Measurements from ENCODE around the gene KLHDC3.

The KLHDC3 gene

DNA sequence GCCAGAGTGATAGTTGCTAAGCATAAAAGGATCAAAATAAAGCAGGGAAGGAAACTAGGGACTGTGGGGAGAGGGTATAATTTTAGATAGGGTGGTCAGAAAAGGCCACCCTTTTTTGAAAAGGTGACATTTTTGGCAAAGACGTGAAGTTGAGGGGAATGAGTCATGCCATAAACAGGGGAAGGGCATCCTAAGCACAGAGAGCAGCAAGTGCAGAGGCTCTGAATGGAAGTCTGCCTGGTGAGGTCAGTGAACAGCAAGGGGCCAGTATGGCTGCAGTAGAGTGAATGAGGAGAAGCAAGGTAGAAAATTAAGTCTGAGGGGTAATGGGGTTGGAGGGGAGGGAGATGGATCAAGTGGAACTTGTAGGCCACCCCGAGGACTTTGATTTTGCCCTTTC is 47.8 kb downstream of the KLHDC3 start:
- H3K4me3 ChIP-seq (ENCODE audit: low read depth, low read length) = no peak overlapping the region
- TF ChIP-seq, protein P1, sequence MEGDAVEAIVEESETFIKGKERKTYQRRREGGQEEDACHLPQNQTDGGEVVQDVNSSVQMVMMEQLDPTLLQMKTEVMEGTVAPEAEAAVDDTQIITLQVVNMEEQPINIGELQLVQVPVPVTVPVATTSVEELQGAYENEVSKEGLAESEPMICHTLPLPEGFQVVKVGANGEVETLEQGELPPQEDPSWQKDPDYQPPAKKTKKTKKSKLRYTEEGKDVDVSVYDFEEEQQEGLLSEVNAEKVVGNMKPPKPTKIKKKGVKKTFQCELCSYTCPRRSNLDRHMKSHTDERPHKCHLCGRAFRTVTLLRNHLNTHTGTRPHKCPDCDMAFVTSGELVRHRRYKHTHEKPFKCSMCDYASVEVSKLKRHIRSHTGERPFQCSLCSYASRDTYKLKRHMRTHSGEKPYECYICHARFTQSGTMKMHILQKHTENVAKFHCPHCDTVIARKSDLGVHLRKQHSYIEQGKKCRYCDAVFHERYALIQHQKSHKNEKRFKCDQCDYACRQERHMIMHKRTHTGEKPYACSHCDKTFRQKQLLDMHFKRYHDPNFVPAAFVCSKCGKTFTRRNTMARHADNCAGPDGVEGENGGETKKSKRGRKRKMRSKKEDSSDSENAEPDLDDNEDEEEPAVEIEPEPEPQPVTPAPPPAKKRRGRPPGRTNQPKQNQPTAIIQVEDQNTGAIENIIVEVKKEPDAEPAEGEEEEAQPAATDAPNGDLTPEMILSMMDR (IDR thresholded peaks at IDR 0.05; ENCODE audit: borderline replicate concordance, insufficient read depth, low read depth, low read length) = no peak

- TF ChIP-seq, protein P1 (IDR thresholded peaks at IDR 0.05; ENCODE audit: borderline replicate concordance, insufficient read depth, low read depth, low read length) = no peak
- H3K4me3 ChIP-seq (ENCODE audit: low read depth, low read length) = no peak overlapping the region
These were observed 48.8 kb downstream of the KLHDC3 start for GRCh38 chr6:43062818-43063217.

GRCh38 chr6:43070028-43070632 is 56.1 kb downstream of the KLHDC3 start:
- TF ChIP-seq, protein P1 (IDR thresholded peaks at IDR 0.05; ENCODE audit: borderline replicate concordance, insufficient read depth, low read depth, low read length) = peak; percentile 44; the same call in 1 of the 2 replicates
- no peak overlapping the region for H3K4me3 ChIP-seq (ENCODE audit: low read depth, low read length)
